Measurements from ENCODE around the gene C17orf113. TPM values are rescaled to one million over a fixed set of nuclear protein-coding genes. Genes with fewer than 3 reads are reported as not detected.
"Not testable (repeated sequence)": the region's sequence is repeated elsewhere in the genome, so short reads cannot be mapped to it uniquely, and the experiment has no call there.

The C17orf113 gene
- total RNA-seq, 2 experiments from 2014 or later, result 0.15 to 0.26 TPM

- DNase-seq, result peak; percentile 97
- H3K4me3 Mint-ChIP-seq, result peak within 1 kb of the TSS; percentile 96
- ChIA-PET CTCF (interaction anchor here (0.6 to 13.7 kb wide), 24 partner anchors 10 to 293 kb away, joined by 3 to 211 read pairs (median 4); partner anchors contain the start of genes ACLY, CNP, DHX58 and KAT2A), POLR2A (interaction anchor here (0.6 to 3.5 kb wide), 5 partner anchors 16 to 101 kb away, joined by 3 to 13 read pairs (median 3); partner anchors contain the start of gene KAT2A)
- no peaks in the 10 kb centered on the region for H3K9me3 Mint-ChIP-seq
- peaks cover 47% of the 10 kb centered on the region for H3K4me1 Mint-ChIP-seq (ENCODE audit: low read depth)
- H3K27ac Mint-ChIP-seq, result peak within 1 kb of the TSS; percentile 38
- intact Hi-C loops (cut with micrococcal nuclease), result loop anchor here (2.0 to 10.0 kb wide), 3 partner anchors 93 to 165 kb away; partner anchors contain the start of genes DHX58, HCRT, KCNH4 and KLHL11
- H3K27me3 Mint-ChIP-seq, result no peaks in the 10 kb centered on the region
- peaks cover 22% of the 10 kb centered on the region for H3K36me3 Mint-ChIP-seq
Measured at GRCh38 chr17:42019509-42020404, 30.6 kb downstream of the C17orf113 start, which contains the start of gene NKIRAS2. Gene NKIRAS2 (plus strand): TSS chr17:42020090. CDS start chr17:42021578, 1,488 bp downstream.

- Mint-ChIP-seq H3K27ac (no peak overlapping the region), H3K36me3 (peaks cover 20% of the 10 kb centered on the region), H3K27me3 (no peaks in the 10 kb centered on the region), H3K4me3 (peak overlapping the region; percentile 96), H3K4me1 (ENCODE audit: low read depth) (peaks cover 44% of the 10 kb centered on the region), H3K9me3 (no peaks in the 10 kb centered on the region)
- ChIA-PET CTCF (interaction anchor here (0.6 to 13.7 kb wide), 11 partner anchors 12 to 779 kb away, joined by 3 to 211 read pairs (median 5); partner anchors contain the start of genes CNP, COA3, DHX58 and KAT2A), POLR2A (interaction anchor here (1.1 to 3.5 kb wide), 5 partner anchors 7 to 101 kb away, joined by 3 to 33 read pairs (median 8); partner anchors contain the start of genes CNP, KAT2A and ODAD4)
- no peak for DNase-seq
- intact Hi-C loops (cut with micrococcal nuclease), result loop anchor here (2.0 to 10.0 kb wide), 3 partner anchors 94 to 166 kb away; partner anchors contain the start of genes DHX58, HCRT, KCNH4 and KLHL11
Measured at GRCh38 chr17:42018988-42019387, 31.4 kb downstream of the C17orf113 start.

GRCh38 chr17:42018339-42018738, 32.1 kb downstream of the C17orf113 start:
- Mint-ChIP-seq H3K27ac (peak overlapping the region; percentile 92), H3K36me3 (peaks cover 20% of the 10 kb centered on the region), H3K27me3 (no peaks in the 10 kb centered on the region), H3K4me1 (ENCODE audit: low read depth) (peaks cover 48% of the 10 kb centered on the region), H3K9me3 (no peaks in the 10 kb centered on the region), H3K4me3 (peak overlapping the region; percentile 96)
- intact Hi-C loops (cut with micrococcal nuclease), result loop anchor here (2.0 to 10.0 kb wide), 3 partner anchors 94 to 166 kb away; partner anchors contain the start of genes DHX58, HCRT, KCNH4 and KLHL11
- POLR2A ChIA-PET, result interaction anchor here (1.0 to 3.5 kb wide), 12 partner anchors 8 to 330 kb away, joined by 3 to 33 read pairs (median 4); partner anchors contain the start of genes ACLY, CNP, DHX58 and EIF1
- no peak for DNase-seq
- CTCF ChIA-PET, result interaction anchor here (0.6 to 13.7 kb wide), 8 partner anchors 7 to 780 kb away, joined by 3 to 211 read pairs (median 8); partner anchors contain the start of genes CNP, COA3, DHX58 and KAT2A

DNA sequence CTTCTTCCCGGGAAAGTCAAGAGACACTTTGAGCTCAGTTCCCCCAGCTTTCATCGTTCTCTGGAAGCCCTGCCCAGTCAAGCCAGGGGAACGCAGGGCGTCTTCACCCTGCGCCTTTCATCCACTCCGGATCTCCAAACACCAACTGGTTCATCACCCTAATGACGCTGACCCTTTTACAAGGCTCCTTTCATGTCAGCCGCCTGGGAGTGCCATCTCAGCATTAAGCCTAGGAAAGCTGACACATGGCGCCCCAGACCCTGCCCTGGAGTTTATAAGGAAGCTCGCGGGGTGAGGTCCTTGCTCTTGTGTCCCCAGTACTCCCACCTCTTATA, 32.6 kb downstream of the C17orf113 start:
- POLR2A ChIA-PET, result interaction anchor here (0.6 to 3.5 kb wide), 16 partner anchors 9 to 329 kb away, joined by 3 to 33 read pairs (median 4); partner anchors contain the start of genes ACLY, CNP, DHX58 and EIF1
- H3K4me3 Mint-ChIP-seq, result peak overlapping the region; percentile 96
- H3K27me3 Mint-ChIP-seq, result no peaks in the 10 kb centered on the region
- peaks cover 20% of the 10 kb centered on the region for H3K36me3 Mint-ChIP-seq
- intact Hi-C loops (cut with micrococcal nuclease), result loop anchor here (2.0 to 10.0 kb wide), 4 partner anchors 51 to 167 kb away; partner anchors contain the start of genes CNP, DHX58, HCRT and KCNH4
- peak overlapping the region; percentile 92 for H3K27ac Mint-ChIP-seq
- CTCF ChIA-PET, result interaction anchor here (0.9 to 13.7 kb wide), 9 partner anchors 8 to 591 kb away, joined by 3 to 211 read pairs (median 6); partner anchors contain the start of genes C17orf113, CNP, DHX58 and KAT2A
- peaks cover 51% of the 10 kb centered on the region for H3K4me1 Mint-ChIP-seq (ENCODE audit: low read depth)
- DNase-seq, result peak; percentile 58
- no peaks in the 10 kb centered on the region for H3K9me3 Mint-ChIP-seq

- CTCF ChIA-PET, result interaction anchor here (0.9 to 13.7 kb wide), 8 partner anchors 9 to 592 kb away, joined by 3 to 211 read pairs (median 8); partner anchors contain the start of genes C17orf113, CNP, DHX58 and KAT2A
- no peaks in the 10 kb centered on the region for H3K9me3 Mint-ChIP-seq
- peaks cover 19% of the 10 kb centered on the region for H3K36me3 Mint-ChIP-seq
- H3K4me1 Mint-ChIP-seq (ENCODE audit: low read depth), result peaks cover 56% of the 10 kb centered on the region
- peak; percentile 93 for DNase-seq
- no peaks in the 10 kb centered on the region for H3K27me3 Mint-ChIP-seq
- intact Hi-C loops (cut with micrococcal nuclease), result loop anchor here (2.0 to 10.0 kb wide), 3 partner anchors 50 to 168 kb away; partner anchors contain the start of genes CNP, HCRT, KCNH4 and KLHL11
- peak within 1 kb of the TSS; percentile 96 for H3K4me3 Mint-ChIP-seq
- POLR2A ChIA-PET, result interaction anchor here (0.6 to 3.5 kb wide), 19 partner anchors 9 to 443 kb away, joined by 3 to 33 read pairs (median 3); partner anchors contain the start of genes ACLY, CNP, DHX58 and EIF1
- peak within 1 kb of the TSS; percentile 98 for H3K27ac Mint-ChIP-seq
Measured at GRCh38 chr17:42016941-42017865, 33.2 kb downstream of the C17orf113 start, which contains the start of gene DNAJC7. Gene DNAJC7 (minus strand): TSS chr17:42017439. CDS start chr17:42017416, 23 bp downstream.

DNA sequence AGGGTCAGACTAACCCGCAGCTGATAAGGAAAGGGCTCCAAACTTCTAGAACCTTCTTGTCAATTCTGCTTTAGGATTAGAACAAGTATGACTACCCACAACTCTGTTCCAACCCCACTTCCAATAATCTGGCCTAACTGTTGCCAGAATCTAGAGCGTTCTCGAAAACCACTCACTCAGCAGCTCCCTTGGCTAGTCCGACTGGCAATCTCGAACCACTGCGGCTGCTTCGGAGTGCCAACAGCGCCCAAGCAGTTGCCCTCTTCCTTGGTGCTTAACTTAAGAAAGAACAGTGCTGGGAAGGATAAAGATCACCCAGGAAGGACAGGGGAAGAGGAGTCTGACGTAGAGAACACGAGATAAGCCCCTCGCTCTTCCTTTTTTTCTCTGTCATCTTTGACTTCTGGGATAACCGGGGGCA, 34.0 kb downstream of the C17orf113 start:
- intact Hi-C loops (cut with micrococcal nuclease), result loop anchor here (2.0 to 10.0 kb wide), 3 partner anchors 50 to 168 kb away; partner anchors contain the start of genes CNP, HCRT, KCNH4 and KLHL11
- H3K9me3 Mint-ChIP-seq, result no peaks in the 10 kb centered on the region
- peak overlapping the region; percentile 98 for H3K27ac Mint-ChIP-seq
- peaks cover 61% of the 10 kb centered on the region for H3K4me1 Mint-ChIP-seq (ENCODE audit: low read depth)
- ChIA-PET CTCF (interaction anchor here (1.4 to 13.7 kb wide), 5 partner anchors 9 to 519 kb away, joined by 4 to 211 read pairs (median 20); partner anchors contain the start of genes CNP, DHX58, KAT2A and NAGLU), POLR2A (interaction anchor here (0.6 to 3.3 kb wide), 6 partner anchors 30 to 443 kb away, joined by 3 to 33 read pairs (median 3); partner anchors contain the start of genes CNP and STAT5A)
- H3K27me3 Mint-ChIP-seq, result no peaks in the 10 kb centered on the region
- DNase-seq, result peak; percentile 39
- H3K36me3 Mint-ChIP-seq, result peaks cover 17% of the 10 kb centered on the region
- peak overlapping the region; percentile 96 for H3K4me3 Mint-ChIP-seq

GRCh38 chr17:42013740-42014139, 36.7 kb downstream of the C17orf113 start:
- H3K4me3 Mint-ChIP-seq, POLR2A ChIA-PET, DNase-seq, H3K27me3 Mint-ChIP-seq, H3K27ac Mint-ChIP-seq, H3K9me3 Mint-ChIP-seq: not testable (repeated sequence)
- Mint-ChIP-seq H3K4me1 (ENCODE audit: low read depth) (peaks cover 63% of the 10 kb centered on the region), H3K36me3 (peaks cover 27% of the 10 kb centered on the region)
- CTCF ChIA-PET, result interaction anchor here (1.2 kb wide), 1 partner anchor 92 kb away, joined by 3 read pairs; no protein-coding TSS in a partner anchor
- intact Hi-C loops (cut with micrococcal nuclease), result loop anchor here (10.0 kb wide), 2 partner anchors 149 to 171 kb away; partner anchors contain the start of genes HCRT, KCNH4 and KLHL11

DNA sequence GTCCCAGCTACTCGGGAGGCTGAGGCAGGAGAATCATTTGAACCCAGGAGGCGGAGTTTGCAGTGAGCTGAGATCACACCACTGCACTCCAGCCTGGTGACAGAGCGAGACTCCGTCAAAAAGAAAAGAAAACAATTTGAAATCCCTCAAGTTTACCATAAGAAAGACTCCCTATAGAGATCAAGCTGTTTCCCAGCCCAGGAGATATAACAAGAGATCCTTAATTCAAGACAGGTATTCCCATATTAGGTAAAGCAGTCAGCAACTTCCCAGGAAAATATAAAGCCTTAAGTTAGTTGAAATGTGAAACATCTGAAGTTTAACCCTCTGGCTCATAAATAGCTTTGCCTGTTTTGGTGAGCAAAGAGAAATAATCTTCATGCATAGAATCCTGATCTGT, 38.0 kb downstream of the C17orf113 start:
- not testable (repeated sequence) for H3K27ac Mint-ChIP-seq, H3K9me3 Mint-ChIP-seq, H3K27me3 Mint-ChIP-seq, H3K4me3 Mint-ChIP-seq, DNase-seq
- intact Hi-C loops (cut with micrococcal nuclease), result loop anchor here (10.0 kb wide), 2 partner anchors 148 to 172 kb away; partner anchors contain the start of genes HCRT, KCNH4 and KLHL11
- POLR2A ChIA-PET, result interaction anchor here (0.6 kb wide), 1 partner anchor 9 kb away, joined by 3 read pairs; no protein-coding TSS in a partner anchor
- CTCF ChIA-PET, result interaction anchor here (1.1 to 1.3 kb wide), 2 partner anchors 11 to 47 kb away, joined by 4 read pairs; no protein-coding TSS in a partner anchor
- Mint-ChIP-seq H3K4me1 (ENCODE audit: low read depth) (peaks cover 58% of the 10 kb centered on the region), H3K36me3 (peaks cover 27% of the 10 kb centered on the region)

GRCh38 chr17:42010898-42011516, 39.4 kb downstream of the C17orf113 start:
- Mint-ChIP-seq H3K36me3 (peaks cover 17% of the 10 kb centered on the region), H3K27ac (peak overlapping the region; percentile 45), H3K4me3 (no peak overlapping the region), H3K9me3 (no peaks in the 10 kb centered on the region), H3K4me1 (ENCODE audit: low read depth) (peaks cover 56% of the 10 kb centered on the region), H3K27me3 (no peaks in the 10 kb centered on the region)
- no peak for DNase-seq
- intact Hi-C loops (cut with micrococcal nuclease), result loop anchor here (10.0 kb wide), 2 partner anchors 146 to 174 kb away; partner anchors contain the start of genes HCRT, KCNH4 and KLHL11
- ChIA-PET CTCF (no interaction called here), POLR2A (no interaction called here)

Data from activated CD4-positive, alpha-beta memory T cell treated with anti-CD3 and anti-CD28 coated beads for 36 hours (primary cell).